NCI-H1436 (cell line): Measurements from ENCODE around the gene SLCO2B1.

Experiments used
- DNase-seq: peaks from one replicate; lab custom pipeline; 2025; lab: John Stamatoyannopoulos, UW

The SLCO2B1 gene

GRCh38 chr11:75248924-75249256, 98.0 kb downstream of the SLCO2B1 start:
- DNase-seq: no peak

- no peak for DNase-seq
Observed at GRCh38 chr11:75249704-75250103, 98.8 kb downstream of the SLCO2B1 start.

GRCh38 chr11:75254326-75254725, 103.4 kb downstream of the SLCO2B1 start:
- DNase-seq: no peak
